ENCODE data around the gene CWC27. TPM values are rescaled to one million over a fixed set of nuclear protein-coding genes. Genes with fewer than 3 reads are reported as not detected.

The CWC27 gene, protein sequence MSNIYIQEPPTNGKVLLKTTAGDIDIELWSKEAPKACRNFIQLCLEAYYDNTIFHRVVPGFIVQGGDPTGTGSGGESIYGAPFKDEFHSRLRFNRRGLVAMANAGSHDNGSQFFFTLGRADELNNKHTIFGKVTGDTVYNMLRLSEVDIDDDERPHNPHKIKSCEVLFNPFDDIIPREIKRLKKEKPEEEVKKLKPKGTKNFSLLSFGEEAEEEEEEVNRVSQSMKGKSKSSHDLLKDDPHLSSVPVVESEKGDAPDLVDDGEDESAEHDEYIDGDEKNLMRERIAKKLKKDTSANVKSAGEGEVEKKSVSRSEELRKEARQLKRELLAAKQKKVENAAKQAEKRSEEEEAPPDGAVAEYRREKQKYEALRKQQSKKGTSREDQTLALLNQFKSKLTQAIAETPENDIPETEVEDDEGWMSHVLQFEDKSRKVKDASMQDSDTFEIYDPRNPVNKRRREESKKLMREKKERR
- total RNA-seq (12.2 and 16.3 TPM in 2 replicates), polyA plus RNA-seq (50.6 and 51.6 TPM in 2 replicates)

GRCh38 chr5:64768358-64769312 lies at the start of gene CWC27, which contains the start of gene SREK1IP1:
CWC27 (plus strand) TSS chr5:64768930; CDS start chr5:64769147, 217 bp downstream.
SREK1IP1 (minus strand) TSS chr5:64768691; CDS start chr5:64768517, 174 bp downstream.
- Histone ChIP-seq H3K4me1 (ENCODE audit: low read depth) (peaks cover 17% of the 10 kb centered on the region), H3K9me3 (ENCODE audit: low read depth) (no peaks in the 10 kb centered on the region), H3K36me3 (no peaks in the 10 kb centered on the region), H3K4me3 (peak within 1 kb of the TSS; percentile 73), H3K27ac (peak within 1 kb of the TSS; percentile 99), H3K27me3 (no peaks in the 10 kb centered on the region)
- peak; percentile 93 to 95 for DNase-seq (ENCODE audit: low read depth in 1 of 2, low spot score in 1 of 2)
- TF ChIP-seq, protein P1, sequence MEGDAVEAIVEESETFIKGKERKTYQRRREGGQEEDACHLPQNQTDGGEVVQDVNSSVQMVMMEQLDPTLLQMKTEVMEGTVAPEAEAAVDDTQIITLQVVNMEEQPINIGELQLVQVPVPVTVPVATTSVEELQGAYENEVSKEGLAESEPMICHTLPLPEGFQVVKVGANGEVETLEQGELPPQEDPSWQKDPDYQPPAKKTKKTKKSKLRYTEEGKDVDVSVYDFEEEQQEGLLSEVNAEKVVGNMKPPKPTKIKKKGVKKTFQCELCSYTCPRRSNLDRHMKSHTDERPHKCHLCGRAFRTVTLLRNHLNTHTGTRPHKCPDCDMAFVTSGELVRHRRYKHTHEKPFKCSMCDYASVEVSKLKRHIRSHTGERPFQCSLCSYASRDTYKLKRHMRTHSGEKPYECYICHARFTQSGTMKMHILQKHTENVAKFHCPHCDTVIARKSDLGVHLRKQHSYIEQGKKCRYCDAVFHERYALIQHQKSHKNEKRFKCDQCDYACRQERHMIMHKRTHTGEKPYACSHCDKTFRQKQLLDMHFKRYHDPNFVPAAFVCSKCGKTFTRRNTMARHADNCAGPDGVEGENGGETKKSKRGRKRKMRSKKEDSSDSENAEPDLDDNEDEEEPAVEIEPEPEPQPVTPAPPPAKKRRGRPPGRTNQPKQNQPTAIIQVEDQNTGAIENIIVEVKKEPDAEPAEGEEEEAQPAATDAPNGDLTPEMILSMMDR (IDR thresholded peaks at IDR 0.05; ENCODE audit: low read depth, low read length): peak; percentile 25

GRCh38 chr5:64722588-64722987 lies 46.1 kb upstream of the CWC27 start:
- H3K4me3 ChIP-seq: no peak overlapping the region
- H3K36me3 ChIP-seq: peaks cover 11% of the 10 kb centered on the region
- TF ChIP-seq, protein P1 (IDR thresholded peaks at IDR 0.05; ENCODE audit: low read depth, low read length): no peak
- H3K27ac ChIP-seq: no peak overlapping the region
- H3K4me1 ChIP-seq (ENCODE audit: low read depth): no peaks in the 10 kb centered on the region
- no peaks in the 10 kb centered on the region for H3K27me3 ChIP-seq
- no peak for DNase-seq (ENCODE audit: low read depth in 1 of 2, low spot score in 1 of 2)
- H3K9me3 ChIP-seq (ENCODE audit: low read depth): no peaks in the 10 kb centered on the region

DNA sequence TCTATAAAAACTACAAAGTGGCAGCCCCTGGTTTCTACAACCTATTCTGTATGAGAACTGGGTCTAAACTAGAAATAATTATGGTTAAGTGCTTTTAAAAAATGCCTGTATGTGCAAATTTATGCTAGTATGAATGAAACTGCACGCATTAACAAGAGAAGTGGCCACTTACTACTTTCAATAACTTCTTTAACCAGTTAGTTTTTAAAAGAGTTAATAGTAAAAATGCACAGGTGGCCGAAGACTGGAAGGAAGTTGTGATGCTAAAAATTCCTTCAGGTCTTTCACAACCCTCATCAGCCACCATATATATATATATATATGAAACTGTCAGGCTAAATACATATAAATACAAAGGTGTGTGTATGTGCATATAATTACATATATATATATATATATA lies 41.6 kb upstream of the CWC27 start:
- TF ChIP-seq, protein P1 (IDR thresholded peaks at IDR 0.05; ENCODE audit: low read depth, low read length): no peak
- Histone ChIP-seq H3K36me3 (peaks cover 17% of the 10 kb centered on the region), H3K27me3 (no peaks in the 10 kb centered on the region)

GRCh38 chr5:64742411-64742810 lies 26.3 kb upstream of the CWC27 start:
- H3K36me3 ChIP-seq: peaks cover 15% of the 10 kb centered on the region
- H3K9me3 ChIP-seq (ENCODE audit: low read depth): no peaks in the 10 kb centered on the region
- no peak overlapping the region for H3K4me3 ChIP-seq
- TF ChIP-seq, protein P1 (IDR thresholded peaks at IDR 0.05; ENCODE audit: low read depth, low read length): no peak
- no peaks in the 10 kb centered on the region for H3K4me1 ChIP-seq (ENCODE audit: low read depth)
- no peak overlapping the region for H3K27ac ChIP-seq
- no peak for DNase-seq (ENCODE audit: low read depth in 1 of 2, low spot score in 1 of 2)
- no peaks in the 10 kb centered on the region for H3K27me3 ChIP-seq

More for the DNA sequence above, 41.6 kb upstream of the CWC27 start:
- DNase-seq (ENCODE audit: low read depth in 1 of 2, low spot score in 1 of 2): no peak
- Histone ChIP-seq H3K9me3 (ENCODE audit: low read depth) (no peaks in the 10 kb centered on the region), H3K4me1 (ENCODE audit: low read depth) (no peaks in the 10 kb centered on the region), H3K27ac (no peak overlapping the region), H3K4me3 (no peak overlapping the region)

GRCh38 chr5:64742821-64743220 lies 25.9 kb upstream of the CWC27 start:
- Histone ChIP-seq H3K27me3 (no peaks in the 10 kb centered on the region), H3K9me3 (ENCODE audit: low read depth) (no peaks in the 10 kb centered on the region), H3K4me3 (no peak overlapping the region), H3K4me1 (ENCODE audit: low read depth) (no peaks in the 10 kb centered on the region), H3K36me3 (peaks cover 15% of the 10 kb centered on the region), H3K27ac (no peak overlapping the region)
- no peak for DNase-seq (ENCODE audit: low read depth in 1 of 2, low spot score in 1 of 2)
- TF ChIP-seq, protein P1 (IDR thresholded peaks at IDR 0.05; ENCODE audit: low read depth, low read length): no peak

All from cardiac muscle cell (in vitro differentiated cells and primary cell).